ENCODE data around the gene ILRUN. TPM values are rescaled to one million over a fixed set of nuclear protein-coding genes. Genes with fewer than 3 reads are reported as not detected.
"Not testable (repeated sequence)": the region's sequence is repeated elsewhere in the genome, so short reads cannot be mapped to it uniquely, and the experiment has no call there.

Gene ILRUN
- total RNA-seq, 1 donor from 2014 or later = 58.9 TPM

DNA sequence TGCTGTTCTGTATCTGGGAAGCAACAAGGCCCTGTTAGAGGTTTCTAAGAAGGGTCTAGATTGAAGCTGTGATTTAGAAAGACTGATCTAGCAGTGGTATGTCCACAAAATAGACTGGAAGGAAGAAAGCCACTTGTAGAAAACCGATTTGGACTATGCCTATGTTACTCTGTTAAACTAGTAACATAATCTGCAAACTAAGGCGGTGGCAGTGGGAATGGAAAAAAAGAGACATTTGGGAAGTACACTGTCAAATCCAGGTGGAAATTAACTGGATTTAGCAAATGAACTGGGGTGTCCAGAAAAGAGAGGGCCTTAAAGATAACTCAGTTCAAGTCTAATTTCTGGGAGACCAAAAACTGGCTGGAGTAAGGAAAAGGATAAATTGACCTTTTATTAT, 11.6 kb downstream of the ILRUN start:
- Mint-ChIP-seq H3K27ac (ENCODE audit: unreplicated experiment) (no peak overlapping the region), H3K4me1 (ENCODE audit: unreplicated experiment) (no peaks in the 10 kb centered on the region), H3K9me3 (ENCODE audit: unreplicated experiment) (no peaks in the 10 kb centered on the region), H3K36me3 (ENCODE audit: low read depth, unreplicated experiment) (no peaks in the 10 kb centered on the region), H3K27me3 (ENCODE audit: unreplicated experiment) (peaks cover 2% of the 10 kb centered on the region), H3K4me3 (ENCODE audit: unreplicated experiment) (no peak overlapping the region)
- TF ChIP-seq, protein P1, sequence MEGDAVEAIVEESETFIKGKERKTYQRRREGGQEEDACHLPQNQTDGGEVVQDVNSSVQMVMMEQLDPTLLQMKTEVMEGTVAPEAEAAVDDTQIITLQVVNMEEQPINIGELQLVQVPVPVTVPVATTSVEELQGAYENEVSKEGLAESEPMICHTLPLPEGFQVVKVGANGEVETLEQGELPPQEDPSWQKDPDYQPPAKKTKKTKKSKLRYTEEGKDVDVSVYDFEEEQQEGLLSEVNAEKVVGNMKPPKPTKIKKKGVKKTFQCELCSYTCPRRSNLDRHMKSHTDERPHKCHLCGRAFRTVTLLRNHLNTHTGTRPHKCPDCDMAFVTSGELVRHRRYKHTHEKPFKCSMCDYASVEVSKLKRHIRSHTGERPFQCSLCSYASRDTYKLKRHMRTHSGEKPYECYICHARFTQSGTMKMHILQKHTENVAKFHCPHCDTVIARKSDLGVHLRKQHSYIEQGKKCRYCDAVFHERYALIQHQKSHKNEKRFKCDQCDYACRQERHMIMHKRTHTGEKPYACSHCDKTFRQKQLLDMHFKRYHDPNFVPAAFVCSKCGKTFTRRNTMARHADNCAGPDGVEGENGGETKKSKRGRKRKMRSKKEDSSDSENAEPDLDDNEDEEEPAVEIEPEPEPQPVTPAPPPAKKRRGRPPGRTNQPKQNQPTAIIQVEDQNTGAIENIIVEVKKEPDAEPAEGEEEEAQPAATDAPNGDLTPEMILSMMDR (IDR thresholded peaks at IDR 0.05; ENCODE audit: unreplicated experiment) = no peak
- no peak for DNase-seq (ENCODE audit: low spot score)

DNA sequence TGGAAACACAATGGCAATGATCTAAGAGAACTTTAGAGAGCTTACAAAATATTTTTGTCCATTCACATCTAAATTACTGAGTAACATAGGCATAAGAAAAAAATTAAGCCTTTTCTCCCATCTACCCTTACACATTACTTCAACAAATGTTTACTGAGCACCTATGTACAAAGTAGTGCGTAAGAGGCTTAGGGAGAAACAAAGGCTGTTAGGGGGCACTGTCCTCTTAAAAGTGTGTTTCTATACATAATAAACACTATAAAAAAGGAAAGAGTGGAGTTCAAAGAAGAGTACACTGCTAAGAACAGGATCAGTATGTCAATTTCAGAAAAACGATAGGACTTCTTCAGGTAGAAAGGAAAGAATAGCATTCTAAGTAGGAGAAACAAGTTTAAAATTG, 12.2 kb downstream of the ILRUN start:
- no peak overlapping the region for H3K4me3 Mint-ChIP-seq (ENCODE audit: unreplicated experiment)

DNA sequence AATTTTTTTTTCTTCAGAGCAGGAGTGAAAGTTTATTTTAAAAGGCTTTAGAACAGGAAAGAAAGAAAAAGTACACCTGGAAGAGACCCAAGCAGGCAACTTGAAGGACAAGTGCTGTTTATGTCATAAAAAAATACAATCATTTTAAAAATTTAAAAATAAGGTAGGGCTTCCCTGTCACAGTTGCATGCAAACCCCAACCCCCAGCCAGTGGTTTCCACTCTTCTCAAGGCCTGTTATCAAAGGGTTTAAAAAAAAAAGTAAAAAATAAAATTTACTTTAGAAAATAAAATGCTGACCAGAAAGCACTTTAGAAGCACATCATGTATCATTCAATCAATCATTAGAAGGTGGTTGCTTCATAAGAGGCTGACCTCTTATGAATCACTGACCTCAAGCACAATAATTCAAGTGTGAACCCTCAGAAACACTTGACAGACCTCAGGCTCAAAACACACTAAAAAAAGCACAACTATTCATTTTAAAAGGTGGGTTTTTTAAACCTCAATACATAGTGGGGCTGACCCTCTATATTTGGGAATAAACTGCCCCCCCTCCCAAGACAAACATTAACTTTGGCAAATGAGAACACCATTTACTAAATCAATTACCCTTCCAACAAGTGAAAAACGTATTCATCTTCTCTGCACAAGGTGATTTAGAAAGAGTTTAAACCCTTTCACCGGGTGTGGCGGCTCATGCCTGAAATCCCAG, 15.6 kb downstream of the ILRUN start:
- H3K9me3 Mint-ChIP-seq (ENCODE audit: unreplicated experiment) = no peaks in the 10 kb centered on the region
- TF ChIP-seq, protein P1 (IDR thresholded peaks at IDR 0.05; ENCODE audit: unreplicated experiment) = no peak
- no peak overlapping the region for H3K27ac Mint-ChIP-seq (ENCODE audit: unreplicated experiment)
- DNase-seq (ENCODE audit: low spot score) = no peak
- H3K36me3 Mint-ChIP-seq (ENCODE audit: low read depth, unreplicated experiment) = no peaks in the 10 kb centered on the region
- H3K4me3 Mint-ChIP-seq (ENCODE audit: unreplicated experiment) = no peak overlapping the region
- H3K27me3 Mint-ChIP-seq (ENCODE audit: unreplicated experiment) = peaks cover 2% of the 10 kb centered on the region
- H3K4me1 Mint-ChIP-seq (ENCODE audit: unreplicated experiment) = no peaks in the 10 kb centered on the region

More for the DNA sequence above, 12.2 kb downstream of the ILRUN start:
- no peak for DNase-seq (ENCODE audit: low spot score)
- Mint-ChIP-seq H3K4me1 (ENCODE audit: unreplicated experiment) (no peaks in the 10 kb centered on the region), H3K27me3 (ENCODE audit: unreplicated experiment) (peaks cover 2% of the 10 kb centered on the region), H3K36me3 (ENCODE audit: low read depth, unreplicated experiment) (no peaks in the 10 kb centered on the region), H3K27ac (ENCODE audit: unreplicated experiment) (no peak overlapping the region), H3K9me3 (ENCODE audit: unreplicated experiment) (no peaks in the 10 kb centered on the region)
- TF ChIP-seq, protein P1 (IDR thresholded peaks at IDR 0.05; ENCODE audit: unreplicated experiment) = no peak

DNA sequence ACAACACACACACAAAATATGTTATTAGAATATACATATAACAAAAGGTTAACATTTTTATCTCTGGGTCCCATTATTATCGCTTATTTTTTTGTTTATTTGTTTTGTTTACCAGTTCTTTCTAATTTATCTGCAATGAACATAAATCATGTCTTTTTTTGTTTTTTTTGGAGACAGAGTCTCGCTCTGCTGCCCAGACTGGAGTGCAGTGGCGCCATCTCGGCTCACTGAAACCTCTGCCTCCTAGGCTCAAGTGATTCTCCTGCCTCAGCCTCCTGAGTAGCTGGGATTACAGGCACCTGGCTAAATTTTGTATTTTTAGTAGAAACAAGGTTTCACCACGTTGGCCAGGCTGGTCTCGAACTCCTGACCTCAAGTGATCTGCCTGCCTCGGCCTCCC, 16.3 kb downstream of the ILRUN start:
- DNase-seq (ENCODE audit: low spot score); H3K9me3 Mint-ChIP-seq (ENCODE audit: unreplicated experiment); H3K4me3 Mint-ChIP-seq (ENCODE audit: unreplicated experiment); H3K36me3 Mint-ChIP-seq (ENCODE audit: low read depth, unreplicated experiment); H3K27ac Mint-ChIP-seq (ENCODE audit: unreplicated experiment); H3K27me3 Mint-ChIP-seq (ENCODE audit: unreplicated experiment); H3K4me1 Mint-ChIP-seq (ENCODE audit: unreplicated experiment): not testable (repeated sequence)

DNA sequence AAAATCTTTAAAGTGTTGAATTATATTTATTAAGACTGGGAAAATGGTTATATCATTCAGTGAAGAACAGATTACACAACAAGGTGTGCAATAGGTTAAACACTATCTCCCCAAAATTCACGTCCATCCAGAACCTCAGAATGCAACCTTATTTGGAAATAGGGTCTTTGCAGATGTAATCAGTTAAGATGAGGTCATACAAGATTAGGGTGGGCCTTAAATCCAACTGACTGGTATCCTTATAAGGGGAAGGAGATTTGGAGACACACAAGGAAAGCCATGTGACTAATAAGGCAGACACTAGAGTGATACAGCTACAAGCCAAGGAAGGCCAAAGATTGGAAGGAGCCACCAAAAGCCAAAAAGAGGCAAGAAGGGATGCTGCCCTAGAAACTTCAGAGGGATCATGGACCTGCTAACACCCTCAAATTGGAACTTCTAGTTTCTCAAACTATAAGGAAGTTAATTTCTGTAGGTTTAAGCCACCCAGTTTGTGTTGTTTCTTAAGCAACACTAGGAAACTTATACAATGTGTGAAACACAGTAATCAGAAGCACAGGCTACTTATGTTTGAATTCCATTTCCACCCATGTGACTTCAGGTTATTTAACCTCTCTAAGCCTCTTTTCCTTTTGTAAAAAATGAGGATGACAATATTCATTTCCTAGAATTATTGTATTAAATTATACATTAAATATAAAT, 16.9 kb downstream of the ILRUN start:
- TF ChIP-seq, protein P1 (IDR thresholded peaks at IDR 0.05; ENCODE audit: unreplicated experiment) = no peak
- Mint-ChIP-seq H3K27me3 (ENCODE audit: unreplicated experiment) (no peaks in the 10 kb centered on the region), H3K4me3 (ENCODE audit: unreplicated experiment) (no peak overlapping the region), H3K27ac (ENCODE audit: unreplicated experiment) (no peak overlapping the region), H3K9me3 (ENCODE audit: unreplicated experiment) (no peaks in the 10 kb centered on the region), H3K4me1 (ENCODE audit: unreplicated experiment) (no peaks in the 10 kb centered on the region), H3K36me3 (ENCODE audit: low read depth, unreplicated experiment) (no peaks in the 10 kb centered on the region)
- DNase-seq (ENCODE audit: low spot score) = no peak
